GM12878 (cell line): ENCODE data around the gene CUL1.

ENCODE experiments used
- CBX5 ChIP-seq: sonication (generic); IDR thresholded peaks from 2 replicates; pipeline ENCODE4 v1.6.1; 2016; ENCODE audit warnings: low read depth, moderate library complexity, mild to moderate bottlenecking, inconsistent platforms
- FOXK2 ChIP-seq: fragments of 450-650 bp; IDR thresholded peaks from 2 replicates; pipeline ENCODE4 v1.6.1; 2017; ENCODE audit warnings: mild to moderate bottlenecking, moderate library complexity
- HDAC2 ChIP-seq: fragments of 200-600 bp; sonication (generic); IDR thresholded peaks from 2 replicates; pipeline ENCODE4 v1.6.1; 2017
- JUND ChIP-seq: IDR thresholded peaks from 2 replicates; pipeline ENCODE4 v1.6.1; 2012; ENCODE audit warnings: low read depth, mild to moderate bottlenecking, low read length, improper control_type of control experiment, moderate library complexity
- NR2C2 ChIP-seq: IDR thresholded peaks from 2 replicates; pipeline ENCODE4 v1.6.1; 2011; ENCODE audit warnings: borderline replicate concordance, low read depth; ENCODE audit not compliant: control insufficient read depth, insufficient read length
- POLR2A ChIP-seq: IDR thresholded peaks from 2 replicates; pipeline ENCODE4 v1.6.1; 2011; ENCODE audit warnings: low read depth, mild to moderate bottlenecking, low read length
- POLR2AphosphoS5 ChIP-seq: IDR thresholded peaks from 2 replicates; pipeline ENCODE4 v1.6.1; 2011; ENCODE audit warnings: mild to moderate bottlenecking, low read length, inconsistent platforms
- RCOR1 ChIP-seq: conservative IDR thresholded peaks from 2 replicates; pipeline ENCODE4 v1.6.1; 2012; ENCODE audit warnings: low read depth, low read length, improper control_type of control experiment
- SPI1 ChIP-seq: IDR thresholded peaks from 2 replicates; pipeline ENCODE4 v1.6.1; 2011; ENCODE audit warnings: low read depth, mild to moderate bottlenecking, low read length, moderate library complexity, borderline replicate concordance; ENCODE audit not compliant: insufficient read depth
- TF ChIP-seq, protein P1 (sequence below), 3 experiments: IDR thresholded peaks in 2 of 3; conservative IDR thresholded peaks in 1 of 3; 2 replicates each; pipeline ENCODE4 v1.5.1; 2011; ENCODE audit warnings: low read depth in 3 of 3, low read length in 3 of 3, mild to moderate bottlenecking in 3 of 3, control low read depth in 2 of 3, moderate library complexity in 2 of 3, inconsistent platforms in 1 of 3, mixed read lengths in 1 of 3; ENCODE audit not compliant: control insufficient read depth in 2 of 3, insufficient read depth in 1 of 3; ENCODE audit errors: extremely low read depth in 1 of 3
- TF ChIP-seq, protein P2 (sequence below): IDR thresholded peaks from 2 replicates; pipeline ENCODE4 v1.6.1; 2012; ENCODE audit warnings: mild to moderate bottlenecking, low read depth, low read length
- TF ChIP-seq, protein P3 (sequence below): IDR thresholded peaks from 2 replicates; pipeline ENCODE4 v1.6.1; 2011; ENCODE audit warnings: borderline replicate concordance, low read depth, mild to moderate bottlenecking, moderate library complexity, low read length; ENCODE audit not compliant: insufficient read depth, poor library complexity, severe bottlenecking

DNA sequence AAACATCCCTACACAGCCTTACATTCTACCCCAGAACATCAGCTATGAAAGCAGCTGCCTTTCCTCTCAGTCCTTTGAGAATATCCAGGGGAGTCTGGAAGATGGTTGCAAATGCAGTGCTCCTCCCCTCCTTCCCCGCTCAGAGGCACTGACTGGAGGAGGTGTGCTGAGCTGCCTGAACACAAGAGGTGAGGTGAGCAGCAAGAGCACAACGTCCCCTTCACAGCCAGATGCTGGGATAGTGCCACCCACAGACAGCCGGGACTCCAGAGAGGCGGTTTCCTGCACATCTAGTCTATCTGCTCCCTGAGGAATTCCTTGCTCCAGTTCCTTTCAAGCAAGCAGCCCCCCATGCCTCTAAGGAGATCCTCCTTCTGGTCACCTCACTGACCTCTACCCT, 111.2 kb downstream of the CUL1 start:
- TF ChIP-seq, protein P1, sequence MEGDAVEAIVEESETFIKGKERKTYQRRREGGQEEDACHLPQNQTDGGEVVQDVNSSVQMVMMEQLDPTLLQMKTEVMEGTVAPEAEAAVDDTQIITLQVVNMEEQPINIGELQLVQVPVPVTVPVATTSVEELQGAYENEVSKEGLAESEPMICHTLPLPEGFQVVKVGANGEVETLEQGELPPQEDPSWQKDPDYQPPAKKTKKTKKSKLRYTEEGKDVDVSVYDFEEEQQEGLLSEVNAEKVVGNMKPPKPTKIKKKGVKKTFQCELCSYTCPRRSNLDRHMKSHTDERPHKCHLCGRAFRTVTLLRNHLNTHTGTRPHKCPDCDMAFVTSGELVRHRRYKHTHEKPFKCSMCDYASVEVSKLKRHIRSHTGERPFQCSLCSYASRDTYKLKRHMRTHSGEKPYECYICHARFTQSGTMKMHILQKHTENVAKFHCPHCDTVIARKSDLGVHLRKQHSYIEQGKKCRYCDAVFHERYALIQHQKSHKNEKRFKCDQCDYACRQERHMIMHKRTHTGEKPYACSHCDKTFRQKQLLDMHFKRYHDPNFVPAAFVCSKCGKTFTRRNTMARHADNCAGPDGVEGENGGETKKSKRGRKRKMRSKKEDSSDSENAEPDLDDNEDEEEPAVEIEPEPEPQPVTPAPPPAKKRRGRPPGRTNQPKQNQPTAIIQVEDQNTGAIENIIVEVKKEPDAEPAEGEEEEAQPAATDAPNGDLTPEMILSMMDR (IDR thresholded peaks at IDR 0.05 in 2 of 3, conservative IDR thresholded peaks at IDR 0.05 in 1 of 3; ENCODE audit: control insufficient read depth in 2 of 3, extremely low read depth in 1 of 3, insufficient read depth in 1 of 3, low read depth in 3 of 3, low read length in 3 of 3): no peak
- TF ChIP-seq NR2C2: no peak
- TF ChIP-seq, protein P2, sequence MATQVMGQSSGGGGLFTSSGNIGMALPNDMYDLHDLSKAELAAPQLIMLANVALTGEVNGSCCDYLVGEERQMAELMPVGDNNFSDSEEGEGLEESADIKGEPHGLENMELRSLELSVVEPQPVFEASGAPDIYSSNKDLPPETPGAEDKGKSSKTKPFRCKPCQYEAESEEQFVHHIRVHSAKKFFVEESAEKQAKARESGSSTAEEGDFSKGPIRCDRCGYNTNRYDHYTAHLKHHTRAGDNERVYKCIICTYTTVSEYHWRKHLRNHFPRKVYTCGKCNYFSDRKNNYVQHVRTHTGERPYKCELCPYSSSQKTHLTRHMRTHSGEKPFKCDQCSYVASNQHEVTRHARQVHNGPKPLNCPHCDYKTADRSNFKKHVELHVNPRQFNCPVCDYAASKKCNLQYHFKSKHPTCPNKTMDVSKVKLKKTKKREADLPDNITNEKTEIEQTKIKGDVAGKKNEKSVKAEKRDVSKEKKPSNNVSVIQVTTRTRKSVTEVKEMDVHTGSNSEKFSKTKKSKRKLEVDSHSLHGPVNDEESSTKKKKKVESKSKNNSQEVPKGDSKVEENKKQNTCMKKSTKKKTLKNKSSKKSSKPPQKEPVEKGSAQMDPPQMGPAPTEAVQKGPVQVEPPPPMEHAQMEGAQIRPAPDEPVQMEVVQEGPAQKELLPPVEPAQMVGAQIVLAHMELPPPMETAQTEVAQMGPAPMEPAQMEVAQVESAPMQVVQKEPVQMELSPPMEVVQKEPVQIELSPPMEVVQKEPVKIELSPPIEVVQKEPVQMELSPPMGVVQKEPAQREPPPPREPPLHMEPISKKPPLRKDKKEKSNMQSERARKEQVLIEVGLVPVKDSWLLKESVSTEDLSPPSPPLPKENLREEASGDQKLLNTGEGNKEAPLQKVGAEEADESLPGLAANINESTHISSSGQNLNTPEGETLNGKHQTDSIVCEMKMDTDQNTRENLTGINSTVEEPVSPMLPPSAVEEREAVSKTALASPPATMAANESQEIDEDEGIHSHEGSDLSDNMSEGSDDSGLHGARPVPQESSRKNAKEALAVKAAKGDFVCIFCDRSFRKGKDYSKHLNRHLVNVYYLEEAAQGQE: no peak
- TF ChIP-seq SPI1: no peak
- TF ChIP-seq HDAC2: no peak
- no peak for TF ChIP-seq RCOR1
- no peak for TF ChIP-seq POLR2AphosphoS5
- no peak for TF ChIP-seq CBX5
- no peak for TF ChIP-seq JUND
- TF ChIP-seq, protein P3, sequence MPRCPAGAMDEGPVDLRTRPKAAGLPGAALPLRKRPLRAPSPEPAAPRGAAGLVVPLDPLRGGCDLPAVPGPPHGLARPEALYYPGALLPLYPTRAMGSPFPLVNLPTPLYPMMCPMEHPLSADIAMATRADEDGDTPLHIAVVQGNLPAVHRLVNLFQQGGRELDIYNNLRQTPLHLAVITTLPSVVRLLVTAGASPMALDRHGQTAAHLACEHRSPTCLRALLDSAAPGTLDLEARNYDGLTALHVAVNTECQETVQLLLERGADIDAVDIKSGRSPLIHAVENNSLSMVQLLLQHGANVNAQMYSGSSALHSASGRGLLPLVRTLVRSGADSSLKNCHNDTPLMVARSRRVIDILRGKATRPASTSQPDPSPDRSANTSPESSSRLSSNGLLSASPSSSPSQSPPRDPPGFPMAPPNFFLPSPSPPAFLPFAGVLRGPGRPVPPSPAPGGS: no peak
- TF ChIP-seq POLR2A: no peak
- no peak for TF ChIP-seq FOXK2
